HG03571 (cell line): ENCODE results near the gene PRDM5.

Experiments used
- ATAC-seq: cut with Tn5 transposase; IDR thresholded peaks from one replicate; pipeline ENCODE4 v1.9.1; 2021; ENCODE audit not compliant: unreplicated experiment

PRDM5 gene

GRCh38 chr4:120915336-120915735, 7.2 kb downstream of the PRDM5 start:
- ATAC-seq: no peak

- no peak for ATAC-seq
Observed at GRCh38 chr4:120903419-120903818, 19.1 kb downstream of the PRDM5 start.

- ATAC-seq: no peak
Observed at GRCh38 chr4:120902925-120903324, 19.6 kb downstream of the PRDM5 start.

GRCh38 chr4:120901731-120902130, 20.8 kb downstream of the PRDM5 start:
- ATAC-seq: no peak

GRCh38 chr4:120897981-120898719, 24.4 kb downstream of the PRDM5 start:
- no peak for ATAC-seq

- no peak for ATAC-seq
Observed at GRCh38 chr4:120895554-120895953, 27.0 kb downstream of the PRDM5 start.

GRCh38 chr4:120893314-120893713, 29.2 kb downstream of the PRDM5 start:
- no peak for ATAC-seq

- no peak for ATAC-seq
Observed at GRCh38 chr4:120886191-120886590, 36.3 kb downstream of the PRDM5 start.

GRCh38 chr4:120881846-120882245, 40.7 kb downstream of the PRDM5 start:
- ATAC-seq: no peak

- ATAC-seq: no peak
Observed at GRCh38 chr4:120881351-120881750, 41.2 kb downstream of the PRDM5 start.

GRCh38 chr4:120877021-120877420, 45.5 kb downstream of the PRDM5 start:
- ATAC-seq: no peak

GRCh38 chr4:120874792-120875774, 47.4 kb downstream of the PRDM5 start:
- no peak for ATAC-seq

- ATAC-seq: no peak
Observed at GRCh38 chr4:120873554-120873953, 49.0 kb downstream of the PRDM5 start.

- ATAC-seq: no peak
Observed at GRCh38 chr4:120871173-120871572, 51.4 kb downstream of the PRDM5 start.

GRCh38 chr4:120870279-120870673, 52.2 kb downstream of the PRDM5 start:
- no peak for ATAC-seq

GRCh38 chr4:120869613-120870278, 52.8 kb downstream of the PRDM5 start:
- ATAC-seq: no peak

GRCh38 chr4:120867506-120867905, 55.0 kb downstream of the PRDM5 start:
- ATAC-seq: no peak

GRCh38 chr4:120865985-120866384, 56.5 kb downstream of the PRDM5 start:
- no peak for ATAC-seq

GRCh38 chr4:120864969-120865368, 57.6 kb downstream of the PRDM5 start:
- no peak for ATAC-seq

GRCh38 chr4:120862432-120862831, 60.1 kb downstream of the PRDM5 start:
- no peak for ATAC-seq

- no peak for ATAC-seq
Observed at GRCh38 chr4:120861852-120862251, 60.7 kb downstream of the PRDM5 start.
